HG03097 (cell line): ENCODE results near the gene ATG13.

ENCODE experiments used
- ATAC-seq: cut with Tn5 transposase; IDR thresholded peaks from one replicate; pipeline ENCODE4 v1.9.1; 2021; ENCODE audit not compliant: unreplicated experiment, low FRiP score

Gene ATG13

DNA sequence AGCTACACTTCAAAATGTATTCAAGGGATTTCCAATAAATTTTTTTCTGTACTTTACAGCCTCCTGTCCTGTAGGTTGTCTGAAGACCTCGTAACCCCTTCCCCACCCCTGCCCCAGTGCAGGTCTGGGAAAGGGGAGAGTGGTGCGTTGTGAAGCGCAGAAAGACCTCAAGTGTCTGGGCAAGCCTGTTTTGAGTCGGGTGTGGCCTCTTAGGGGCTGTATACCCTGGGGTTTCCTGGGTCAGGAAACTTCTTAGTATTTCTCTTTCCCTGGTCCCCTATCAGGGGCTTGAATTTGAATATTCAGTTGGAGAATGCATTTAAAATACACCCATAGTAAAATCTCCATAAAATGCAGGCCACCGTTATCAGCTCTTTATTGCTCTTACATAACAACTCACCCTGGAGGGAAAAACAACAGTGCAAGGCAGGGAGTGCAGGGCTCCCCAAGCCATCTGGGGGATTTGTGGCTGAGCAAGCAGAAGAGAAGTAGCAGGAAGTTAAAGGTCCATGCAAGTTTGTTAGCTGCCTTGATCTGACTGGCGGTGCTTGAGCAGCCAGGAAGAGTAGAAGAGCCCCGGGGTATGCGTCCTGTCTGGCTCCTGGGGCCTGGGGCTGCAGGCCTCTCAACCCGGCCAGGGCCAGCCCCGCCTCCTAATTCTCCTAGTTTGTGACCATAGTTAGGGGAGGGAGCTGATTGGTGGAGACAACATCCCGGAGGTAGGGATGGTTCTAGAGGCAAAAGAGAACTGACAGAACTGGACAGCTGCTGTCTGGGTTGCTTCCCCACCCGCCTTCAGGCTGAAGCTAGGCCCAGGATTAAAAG, 57.3 kb downstream of the ATG13 start:
- no peak for ATAC-seq

DNA sequence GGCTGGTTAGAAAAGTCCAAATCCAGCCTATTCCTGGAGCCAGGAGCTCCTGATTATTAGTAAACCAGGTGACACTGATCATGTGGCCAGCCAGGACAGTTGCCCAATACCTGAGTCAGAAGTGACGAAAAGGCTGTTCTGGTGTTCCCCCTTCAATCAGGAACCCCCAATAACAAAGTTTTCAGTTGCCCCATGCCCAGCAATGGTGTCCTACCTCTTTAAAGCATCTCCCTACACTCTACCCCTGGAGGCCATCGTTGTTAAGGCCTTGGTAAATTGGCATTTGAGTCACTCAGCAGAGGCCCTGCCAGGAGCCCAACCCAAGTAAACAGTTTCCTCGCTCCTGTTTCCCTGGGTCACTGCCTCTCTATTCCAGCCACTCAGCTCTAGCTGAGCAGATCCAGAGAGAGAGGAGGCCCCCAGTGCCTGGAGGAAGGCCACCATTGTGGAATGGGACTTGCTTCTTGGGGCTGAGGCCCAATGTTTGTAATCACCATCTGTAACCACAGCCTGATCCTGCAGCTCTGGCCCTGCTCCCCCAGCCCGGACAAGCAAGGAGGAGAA, 58.0 kb downstream of the ATG13 start:
- no peak for ATAC-seq

DNA sequence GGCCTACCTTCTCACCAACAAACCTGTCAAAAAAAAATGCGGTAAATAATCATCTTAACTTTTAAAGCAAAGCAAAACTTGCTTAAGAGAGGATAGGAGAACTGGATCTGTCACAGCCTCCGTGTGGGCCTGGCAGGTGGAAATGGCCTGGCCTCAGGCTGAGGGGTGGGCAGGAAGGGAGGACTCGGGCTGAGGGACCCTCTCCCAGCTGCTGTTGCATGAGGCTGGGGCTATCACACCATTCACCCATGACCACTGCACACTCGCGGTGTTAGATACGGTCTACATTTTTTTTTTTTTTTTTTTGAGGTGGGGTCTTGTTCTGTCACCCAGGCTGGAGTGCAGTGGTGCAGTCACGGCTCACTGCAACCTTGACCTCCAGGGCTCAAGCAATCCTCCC, 58.6 kb downstream of the ATG13 start:
- ATAC-seq, result no peak

DNA sequence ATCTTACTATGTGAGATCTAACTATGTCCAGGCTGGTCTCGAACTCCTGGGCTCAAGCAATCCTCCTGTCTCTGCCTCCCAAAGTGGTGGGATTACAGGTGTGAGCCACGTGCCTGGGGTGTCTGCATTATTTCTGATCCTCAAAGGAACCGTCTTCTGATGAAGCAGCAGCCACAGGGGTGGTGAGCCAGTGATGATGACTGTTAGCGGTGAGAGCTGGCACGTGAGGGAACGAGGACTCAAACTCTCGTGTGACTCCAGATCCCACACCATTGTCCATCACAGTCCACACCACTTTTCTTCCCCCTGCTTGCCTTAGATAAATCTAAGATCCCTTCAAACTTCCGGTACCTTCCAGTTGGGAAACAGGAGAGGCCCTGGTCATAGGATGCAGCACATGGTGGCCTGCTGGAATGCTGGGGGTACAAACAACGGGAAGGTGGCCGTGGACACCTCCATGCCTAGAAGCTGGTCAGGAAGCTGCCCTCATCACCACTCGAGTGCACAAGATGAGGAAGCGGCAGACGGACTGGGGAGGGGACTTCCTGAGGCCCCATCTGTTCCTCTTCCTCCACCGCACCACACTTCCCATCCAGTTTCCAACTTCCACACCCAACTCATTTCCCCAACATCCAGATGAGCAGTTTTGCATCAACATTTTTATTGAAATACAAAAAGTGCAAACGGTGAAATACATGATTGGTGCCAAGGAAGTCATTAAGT, 59.2 kb downstream of the ATG13 start:
- no peak for ATAC-seq

DNA sequence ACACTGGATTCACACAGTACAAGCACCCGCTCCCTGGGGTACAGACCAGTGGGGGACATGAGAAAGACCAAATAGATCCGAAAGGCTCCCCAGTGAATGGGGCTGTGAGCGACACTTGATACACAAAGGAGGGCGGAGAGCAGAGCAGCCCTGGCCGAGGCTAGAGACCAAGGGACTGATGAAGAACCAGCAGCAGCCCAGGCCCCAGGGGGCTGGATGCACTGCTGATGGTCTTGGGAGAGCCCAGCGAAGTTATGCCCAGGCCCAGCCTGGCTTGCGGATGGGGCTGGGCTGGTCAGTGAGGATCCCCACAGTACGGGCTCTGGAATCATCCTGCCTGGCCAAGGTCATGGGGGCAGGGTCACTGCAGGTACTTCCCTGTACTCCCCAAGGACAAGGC, 59.8 kb downstream of the ATG13 start:
- no peak for ATAC-seq

DNA sequence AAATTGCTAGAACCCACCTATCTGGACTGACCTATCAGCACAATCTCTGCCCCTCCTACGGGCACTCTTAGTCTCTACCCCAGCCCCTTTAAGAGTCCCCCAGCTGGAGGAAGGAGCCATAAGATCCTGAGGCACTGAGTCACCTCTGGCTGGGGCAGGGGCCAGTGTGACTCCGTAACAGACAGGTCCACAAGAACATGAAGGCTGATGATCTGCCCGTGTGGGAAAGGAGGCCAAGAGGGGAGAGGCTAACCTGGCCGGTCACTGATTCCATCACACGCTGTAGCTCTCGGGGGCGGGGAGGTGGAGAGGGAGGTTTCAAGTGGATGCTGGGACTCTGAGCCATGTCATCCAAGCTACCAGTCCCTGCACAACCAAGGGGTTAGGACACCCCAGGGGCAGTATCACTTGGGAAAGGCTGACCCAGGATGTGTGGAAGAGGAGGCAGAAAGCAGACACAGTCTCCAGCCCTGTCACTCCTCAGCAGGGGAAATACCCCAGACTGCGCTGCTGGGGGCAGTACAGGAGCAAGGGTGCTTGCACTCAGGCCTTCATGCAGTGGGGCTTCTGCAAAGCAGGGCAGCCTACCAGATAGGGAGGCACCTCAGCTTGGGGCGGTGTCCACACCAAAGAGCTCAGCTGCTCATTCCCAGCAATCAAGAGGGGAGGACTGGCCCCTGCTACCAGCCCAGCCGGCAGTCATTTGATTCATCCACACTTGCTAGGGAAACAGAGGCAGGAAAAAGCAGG, 60.8 kb downstream of the ATG13 start:
- ATAC-seq, result no peak

DNA sequence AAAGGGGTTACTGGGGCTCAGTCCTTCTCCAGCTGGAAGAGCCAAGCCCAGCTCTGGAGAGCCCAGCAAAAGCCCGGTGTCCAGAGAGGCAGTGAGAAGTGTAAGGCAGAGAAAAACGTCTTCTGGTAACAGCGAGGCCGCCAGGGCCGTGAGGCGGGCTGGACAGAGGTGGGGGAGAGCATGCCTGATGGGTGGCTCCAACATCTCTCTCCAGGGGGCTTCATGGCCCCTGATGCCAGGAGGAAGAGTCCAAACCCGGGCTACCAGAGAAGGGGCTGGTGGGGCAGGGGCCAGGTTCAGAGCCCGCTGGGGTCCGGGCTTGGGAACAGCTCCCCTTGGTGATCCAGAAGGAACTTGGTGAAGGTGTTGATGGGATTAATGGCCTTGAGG, 61.4 kb downstream of the ATG13 start:
- no peak for ATAC-seq

DNA sequence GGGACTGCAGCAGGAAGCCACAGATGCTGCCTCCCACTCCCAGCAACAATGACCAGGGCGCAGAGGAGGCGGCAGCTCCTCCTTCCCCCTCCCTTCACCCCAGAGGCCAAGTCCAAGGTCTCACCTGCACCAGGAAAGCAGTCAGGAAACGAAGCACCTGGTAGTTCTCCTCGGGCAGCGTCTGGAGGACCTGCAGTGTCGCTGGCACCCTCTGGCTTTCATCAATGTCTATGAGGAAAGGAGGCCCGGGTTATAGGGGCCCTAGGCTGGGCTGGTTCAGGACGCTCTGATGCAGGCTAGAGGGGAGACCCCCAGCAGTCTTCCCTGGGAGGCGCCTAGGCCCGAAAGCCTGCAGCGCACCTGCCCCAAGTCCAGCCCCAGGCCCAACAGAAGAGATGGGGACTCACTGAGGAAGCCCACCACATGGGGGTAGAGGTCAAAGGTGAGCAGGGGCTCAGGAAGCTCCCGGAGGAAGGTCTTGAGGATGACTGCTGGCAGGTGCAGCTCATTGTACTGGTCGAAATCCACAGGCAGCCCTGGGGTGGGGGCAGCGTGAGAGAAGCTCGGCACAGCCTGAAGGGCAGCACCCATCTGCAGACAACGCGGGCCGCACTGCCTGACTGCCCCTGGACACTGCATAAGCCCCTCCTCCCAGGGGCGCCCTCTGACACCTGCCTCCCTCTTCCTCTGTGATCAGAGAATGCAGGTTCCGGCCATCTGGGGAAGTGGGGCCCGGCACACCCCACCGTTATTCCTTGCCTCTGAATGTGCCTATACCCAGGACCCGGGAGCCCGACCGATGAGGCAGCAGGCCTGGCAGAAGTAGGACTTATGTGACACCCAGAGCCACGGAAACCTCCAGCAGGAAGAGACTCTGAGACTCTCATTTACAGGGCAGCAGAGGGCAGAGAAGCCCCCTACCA, 62.1 kb downstream of the ATG13 start:
- ATAC-seq, result no peak

DNA sequence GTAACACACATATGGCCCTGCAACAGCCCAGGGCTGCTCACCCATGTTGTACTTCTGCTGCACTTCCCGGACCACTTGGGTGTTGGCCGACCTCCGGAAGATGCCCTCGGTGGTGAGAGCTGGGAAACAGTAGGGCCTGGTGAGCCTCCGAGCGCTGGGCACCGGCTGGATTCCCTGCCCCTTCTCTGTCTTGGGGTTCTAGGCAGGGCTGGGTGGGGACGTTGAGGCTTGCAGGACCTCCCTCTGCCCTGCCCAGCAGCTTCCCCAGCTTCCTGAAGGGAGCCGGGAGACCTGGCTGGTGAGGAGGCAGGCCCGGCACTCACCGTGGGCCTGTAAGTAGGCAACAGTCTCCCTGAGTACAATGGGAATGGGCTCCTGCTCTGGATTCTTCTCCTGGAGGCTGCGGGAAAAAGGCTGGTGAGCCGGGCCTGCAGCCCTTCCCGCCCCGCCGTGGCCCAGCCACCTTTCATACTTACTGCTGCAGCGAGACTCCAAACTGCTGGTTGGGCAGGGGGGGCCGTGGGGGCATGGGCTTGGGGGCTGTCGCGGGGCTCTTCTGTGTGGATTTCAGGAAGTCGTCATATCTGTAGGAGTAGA, 62.9 kb downstream of the ATG13 start:
- ATAC-seq, result no peak

DNA sequence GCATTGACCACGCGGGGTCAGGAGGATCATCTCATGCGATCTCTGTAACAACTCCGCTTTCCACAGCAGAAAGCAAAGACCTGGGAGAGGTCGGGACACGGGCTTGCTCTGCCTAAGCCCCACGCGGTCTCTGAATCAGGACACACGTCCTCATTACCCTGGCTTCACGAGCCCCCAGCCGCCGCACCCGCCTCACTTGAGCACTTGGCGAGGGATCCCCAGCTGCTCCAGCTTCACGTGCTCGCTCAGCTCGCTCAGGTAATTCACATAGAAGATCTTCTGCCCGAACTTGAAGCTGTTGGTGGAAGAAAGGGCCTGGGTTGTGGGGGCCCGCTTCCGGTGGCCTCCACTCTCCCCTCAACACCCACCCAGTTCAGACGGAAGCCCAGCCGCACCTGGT, 63.5 kb downstream of the ATG13 start:
- ATAC-seq, result no peak

DNA sequence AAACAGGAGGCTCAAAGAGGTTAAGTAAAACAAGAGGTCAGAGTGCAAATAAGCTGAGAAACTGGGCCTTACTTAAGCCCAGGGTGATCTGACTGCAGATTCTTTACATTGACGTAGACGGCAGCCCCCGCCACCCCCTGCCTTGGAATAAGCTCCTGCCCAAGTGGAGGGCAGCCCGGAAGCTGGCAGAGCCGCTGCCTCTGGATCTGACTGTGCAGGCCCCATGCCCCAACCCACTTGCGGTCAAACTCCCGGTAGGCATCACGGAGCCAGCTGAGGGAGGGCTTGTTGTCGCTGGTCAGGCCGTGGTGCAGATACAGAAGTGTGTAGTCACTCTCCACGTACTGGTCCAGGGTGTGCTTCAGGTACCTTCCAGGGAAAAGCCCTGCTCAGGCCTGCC, 64.5 kb downstream of the ATG13 start:
- ATAC-seq, result no peak

DNA sequence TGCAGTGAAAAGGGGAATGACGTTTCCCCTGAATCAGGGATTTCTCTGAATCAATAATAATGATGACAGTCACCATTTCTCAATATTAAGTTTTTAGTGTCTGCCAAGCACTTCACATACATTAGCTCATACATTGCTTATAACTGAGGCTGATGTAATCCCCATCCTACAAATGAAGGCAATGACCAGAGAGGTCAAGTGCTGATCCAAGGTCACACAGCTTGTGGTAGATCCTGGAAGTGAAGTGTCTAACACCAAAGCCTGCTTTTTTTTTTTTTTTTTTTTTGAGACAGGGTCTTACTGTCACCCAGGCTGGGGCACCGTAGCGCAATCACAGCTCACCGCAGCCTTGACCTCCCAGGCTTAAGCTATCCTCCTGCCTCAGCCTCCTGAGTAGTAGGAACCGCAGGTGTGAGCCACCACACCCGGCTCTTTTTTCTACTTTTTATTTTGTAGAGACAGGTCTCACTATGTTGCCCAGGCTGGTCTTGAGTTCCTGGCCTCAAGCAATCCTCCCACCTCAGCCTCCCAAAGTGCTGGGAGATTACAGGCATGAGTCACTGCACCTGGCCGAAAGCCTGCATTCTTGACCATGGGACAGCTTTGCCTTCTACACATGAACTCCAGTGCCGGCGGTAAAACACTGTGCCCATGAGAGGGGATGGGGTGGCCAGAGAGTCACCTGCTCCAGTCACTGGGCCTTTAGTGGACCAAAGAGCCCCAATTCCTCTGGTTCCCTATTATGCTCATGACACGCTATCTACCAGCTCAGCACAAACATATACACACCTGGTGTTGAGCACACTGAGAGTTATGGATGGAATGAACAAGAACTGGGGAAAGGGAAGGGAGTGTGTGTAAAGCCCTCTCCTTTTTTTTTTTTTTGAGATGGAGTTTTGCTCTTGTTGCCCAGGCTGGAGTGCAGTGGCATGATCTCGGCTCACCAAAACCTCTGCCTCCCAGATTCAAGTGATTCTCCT, 65.7 kb downstream of the ATG13 start:
- no peak for ATAC-seq

DNA sequence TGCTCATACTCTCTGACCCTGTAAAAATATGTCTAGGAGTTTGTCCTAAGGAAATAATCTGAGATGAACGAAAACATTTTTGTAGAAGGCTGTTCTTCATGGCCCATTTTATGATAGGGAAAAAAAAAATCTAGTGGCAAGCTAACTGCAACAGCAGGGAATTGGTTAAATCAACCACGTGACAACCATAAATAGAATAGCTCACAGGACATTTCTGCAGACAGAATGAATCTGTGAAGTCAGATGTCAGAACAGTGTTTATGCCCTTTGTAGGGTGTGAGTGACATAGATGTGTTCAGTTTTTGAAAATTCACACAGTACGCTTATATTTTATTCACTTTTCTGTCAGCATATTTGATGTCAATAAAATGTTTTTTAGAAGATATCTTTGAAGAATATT, 67.0 kb downstream of the ATG13 start:
- ATAC-seq, result no peak

DNA sequence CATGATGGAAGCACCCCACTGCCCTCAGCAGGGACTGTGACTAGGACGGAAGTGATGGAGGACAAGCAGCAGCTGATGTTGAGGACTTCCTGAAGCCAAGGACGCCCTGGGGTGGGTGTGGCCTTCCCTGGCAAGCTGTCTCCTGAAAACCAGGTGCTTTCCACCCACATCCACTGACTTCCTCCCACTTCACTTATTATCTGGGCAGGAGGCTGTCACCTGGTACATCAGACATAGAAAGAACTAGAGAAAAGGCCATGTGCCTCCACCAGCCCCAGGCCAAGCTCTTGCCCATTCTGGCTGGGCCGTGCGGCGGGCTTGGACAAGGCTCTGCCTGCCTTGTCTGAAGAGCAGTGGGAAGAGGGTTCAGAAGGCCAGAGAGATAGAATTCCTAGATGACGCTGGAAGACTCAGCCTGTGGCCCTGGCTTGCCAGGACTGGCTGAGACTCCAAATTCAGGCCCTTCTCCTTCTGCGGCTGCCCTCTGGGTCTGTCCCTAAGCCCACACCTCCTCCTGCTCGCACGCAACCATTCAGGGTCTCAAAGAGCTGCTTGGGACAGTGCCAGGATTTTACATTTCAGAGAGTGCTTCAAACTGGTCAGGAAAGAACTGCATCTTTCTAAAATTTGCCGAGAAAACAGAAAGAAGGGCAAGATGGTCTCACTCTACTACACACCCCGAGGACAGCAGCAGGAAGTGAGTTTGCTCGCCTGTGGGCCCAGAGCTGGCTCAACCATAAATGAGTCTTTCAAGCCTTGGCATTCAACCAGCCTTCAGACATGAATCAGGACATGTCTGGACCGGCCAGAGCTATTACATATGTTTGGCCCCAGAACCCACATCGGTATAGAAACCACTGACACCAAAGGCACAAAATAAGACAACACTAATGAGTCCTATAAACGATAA, 69.8 kb downstream of the ATG13 start:
- no peak for ATAC-seq

DNA sequence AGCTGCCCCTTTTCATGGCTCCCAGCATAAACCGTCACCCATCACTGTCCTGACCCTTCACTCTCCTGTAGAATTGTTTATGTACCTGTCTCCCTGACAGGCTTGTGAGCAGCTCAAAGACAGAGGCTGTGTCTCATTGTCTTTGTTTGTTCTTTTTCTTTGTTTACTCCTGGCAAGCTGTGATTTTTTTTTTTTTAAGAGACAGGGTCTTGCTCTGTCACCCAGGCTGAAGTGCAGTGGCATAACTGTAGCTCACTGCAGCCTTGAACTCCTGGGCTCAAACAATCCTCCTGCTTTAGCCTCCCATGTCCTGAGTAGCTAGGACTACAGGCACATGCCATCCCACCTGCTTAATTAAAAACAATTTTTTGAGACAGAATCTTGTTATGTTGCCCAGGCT, 73.3 kb downstream of the ATG13 start:
- no peak for ATAC-seq

DNA sequence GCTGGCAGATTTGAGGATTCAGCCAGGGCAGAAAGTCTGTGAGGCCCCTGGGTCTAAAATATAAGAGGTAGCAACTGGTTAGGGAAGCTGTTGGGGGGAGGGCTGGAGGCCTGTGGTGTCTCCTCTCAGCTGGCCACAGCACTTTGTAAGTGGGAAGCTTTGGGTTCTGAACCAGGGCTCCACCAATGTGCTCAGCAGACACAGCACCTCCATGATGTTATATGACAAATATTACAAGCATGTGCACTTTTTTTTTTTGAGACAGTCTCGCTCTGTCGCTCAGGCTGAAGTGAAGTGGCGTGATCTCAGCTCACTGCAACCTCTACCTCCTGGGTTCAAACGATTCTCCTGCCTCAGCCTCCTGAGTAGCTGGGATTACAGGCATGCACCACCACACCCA, 75.1 kb downstream of the ATG13 start:
- no peak for ATAC-seq

DNA sequence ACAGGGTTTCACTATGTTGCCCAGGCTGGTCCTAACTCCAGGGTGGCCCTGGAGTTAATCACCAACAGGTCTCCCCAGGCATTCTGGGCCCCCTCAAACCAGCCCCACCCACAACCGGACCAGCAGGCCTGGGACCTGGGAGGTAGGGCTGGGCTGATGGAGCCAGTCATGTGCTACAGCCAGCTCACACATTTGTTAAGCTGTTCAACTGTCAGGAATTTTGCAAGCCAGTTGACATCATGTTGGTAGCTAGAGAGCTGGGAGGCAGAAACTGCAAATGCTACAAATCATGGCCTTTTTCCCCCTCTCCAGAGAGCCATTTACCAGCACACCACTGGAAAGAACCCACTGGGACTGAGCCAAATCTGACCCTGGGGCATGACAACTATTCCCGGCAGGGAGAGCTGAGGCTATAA, 76.3 kb downstream of the ATG13 start:
- ATAC-seq, result no peak

DNA sequence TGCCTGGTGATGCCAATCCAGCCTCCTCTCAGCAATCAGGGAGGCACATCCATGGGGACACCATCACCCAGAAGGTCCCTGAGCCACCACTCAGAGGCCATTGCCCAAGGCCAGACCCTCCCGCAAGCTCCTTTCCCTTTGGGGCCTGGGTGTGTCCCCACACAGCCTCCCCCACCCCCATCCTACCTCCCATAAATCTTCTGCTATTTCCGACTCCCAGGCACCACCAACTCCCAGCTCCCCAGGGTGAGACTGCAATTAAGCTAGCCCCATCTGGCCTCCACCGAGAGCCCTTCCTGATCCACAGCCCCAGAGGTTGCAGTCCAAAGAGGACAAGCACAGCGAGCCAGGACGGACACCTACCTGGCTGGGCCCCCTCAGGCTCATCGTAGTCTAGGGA, 76.7 kb downstream of the ATG13 start:
- ATAC-seq, result no peak
